ENCODE measurements around the gene TEDC2.

The TEDC2 gene

GRCh38 chr16:2487517-2487842 is 27.6 kb downstream of the TEDC2 start:
- TF ChIP-seq CTCF (IDR thresholded peaks at IDR 0.05; ENCODE audit: low read length, missing control alignments): no peak
- DNase-seq (ENCODE audit: low read depth): no peak
- H3K4me3 ChIP-seq (replicated peaks; ENCODE audit: low read depth, low read length): no peak overlapping the region

GRCh38 chr16:2487903-2488531 is 28.1 kb downstream of the TEDC2 start:
- DNase-seq (ENCODE audit: low read depth): no peak
- no peak overlapping the region for H3K4me3 ChIP-seq (replicated peaks; ENCODE audit: low read depth, low read length)
- no peak for TF ChIP-seq CTCF (IDR thresholded peaks at IDR 0.05; ENCODE audit: low read length, missing control alignments)

GRCh38 chr16:2489581-2489980 is 29.7 kb downstream of the TEDC2 start:
- TF ChIP-seq CTCF (IDR thresholded peaks at IDR 0.05; ENCODE audit: low read length, missing control alignments): no peak

GRCh38 chr16:2490190-2491105 is 30.5 kb downstream of the TEDC2 start:
- no peak for TF ChIP-seq CTCF (IDR thresholded peaks at IDR 0.05; ENCODE audit: low read length, missing control alignments)
- DNase-seq (ENCODE audit: low read depth): no peak
- H3K4me3 ChIP-seq (replicated peaks; ENCODE audit: low read depth, low read length): no peak overlapping the region

More at GRCh38 chr16:2489581-2489980, 29.7 kb downstream of the TEDC2 start:
- no peak for DNase-seq (ENCODE audit: low read depth)
- no peak overlapping the region for H3K4me3 ChIP-seq (replicated peaks; ENCODE audit: low read depth, low read length)

- no peak for DNase-seq (ENCODE audit: low read depth)
- TF ChIP-seq CTCF (IDR thresholded peaks at IDR 0.05; ENCODE audit: low read length, missing control alignments): no peak
- H3K4me3 ChIP-seq (replicated peaks; ENCODE audit: low read depth, low read length): no peak overlapping the region
These were observed 32.4 kb downstream of the TEDC2 start for GRCh38 chr16:2492292-2492691.

GRCh38 chr16:2493605-2494004 is 33.7 kb downstream of the TEDC2 start:
- no peak overlapping the region for H3K4me3 ChIP-seq (replicated peaks; ENCODE audit: low read depth, low read length)
- TF ChIP-seq CTCF (IDR thresholded peaks at IDR 0.05; ENCODE audit: low read length, missing control alignments): no peak
- DNase-seq (ENCODE audit: low read depth): no peak
